Psoas muscle (tissue), 8 donors: ENCODE data around the gene NPIPB2. TPM values are rescaled to one million over a fixed set of nuclear protein-coding genes. Genes with fewer than 3 reads are reported as not detected.
A peak's percentile ranks its signal among the peaks of the same experiment; 100 is the strongest.
"Not testable (repeated sequence)": the region's sequence is repeated elsewhere in the genome, so short reads cannot be mapped to it uniquely, and the experiment has no call there.

Experiments used
- ATAC-seq, 4 donors: fragments of 200-7000 bp; cut with Tn5 transposase; one replicate each; pipeline ENCODE4 v1.9.1; 2020; ENCODE audit warnings: moderate library complexity in 3 of 4, mild to moderate bottlenecking in 2 of 4
- DNase-seq, 2 donors: peaks; one replicate each; pipeline ENCODE4 v3.0.0-alpha.2; 2020
- H3K27ac ChIP-seq: fragments of 200-600 bp; one replicate; pipeline ENCODE4 v1.8.0; 2022
- H3K27me3 ChIP-seq, 3 donors: fragments of 200-600 bp in 1 of 3; one replicate each; pipeline versions ENCODE4 v1.6.1 to v1.8.0; 2013 to 2022; ENCODE audit warnings: low read length in 2 of 3, mild to moderate bottlenecking in 2 of 3, moderate library complexity in 1 of 3; ENCODE audit not compliant: insufficient read depth in 3 of 3
- H3K36me3 ChIP-seq, 2 donors: fragments of 200-600 bp in 1 of 2; one replicate each; pipeline versions ENCODE4 v1.6.1 to v1.8.0; 2013 to 2022; ENCODE audit warnings: low read depth in 1 of 2, mild to moderate bottlenecking in 1 of 2, moderate library complexity in 1 of 2; ENCODE audit not compliant: insufficient read depth in 1 of 2
- H3K4me1 ChIP-seq: fragments of 200-600 bp; one replicate; pipeline ENCODE4 v1.8.0; 2022
- H3K4me3 ChIP-seq: fragments of 200-600 bp; one replicate; pipeline ENCODE4 v1.8.0; 2022; ENCODE audit warnings: mild to moderate bottlenecking
- H3K9me3 ChIP-seq: fragments of 200-600 bp; one replicate; pipeline ENCODE4 v1.8.0; 2022
- CTCF ChIP-seq: fragments of 200-600 bp; IDR thresholded peaks from one replicate; pipeline ENCODE4 v1.8.0; 2022; ENCODE audit warnings: antibody characterized with exemption
- WGBS, 3 donors: extraction: QIAGEN DNeasy Blood & Tissue Kit; methylation state at CpG; one replicate each; pipeline versions ENCODE4 v1.1.6 to v1.1.7; 2013; 5-methylcytosine and 5-hydroxymethylcytosine counted together
- intact Hi-C, 2 donors: fragments of 100-400 bp; cut with DNase I; formaldehyde crosslinking; loops; one replicate each; pipeline versions ENCODE4 v1.11.0 to v1.14.2; 2022
- polyA plus RNA-seq, 3 donors: library from polyadenylated mRNA; stranded (reverse); fragments of 200-250 nt; gene quantifications; one replicate each; pipeline ENCODE4 v1.2.3, GENCODE V29; 2013
- total RNA-seq, 4 donors: library from RNA; stranded (reverse); fragmentation: NEBNext Ultra II Directional in 2 of 4; extraction: Animal tissue kit (Norgen Biotek cat#: 25700) in 2 of 4; gene quantifications; one replicate each; pipeline versions ENCODE4 v1.2.1 to v1.2.4, GENCODE V29; 2021 to 2023
- donor health status: healthy with polysubstance abuse.
- donor health status: DM: no; HTN: no; CAD: no; lungs with moderate emphysema.
- donor health status: Bipolar disorder and iron deficiency.
- donor health status: healthy.
- donor health status: DM: yes; HTN: yes; CAD: no.
- donor health status: DM: no; HTN: no; CAD: no.
- donor health status: DM: no; HTN: no; CAD: no.
- donor health status: DM: yes; HTN: yes; CAD: no.

The NPIPB2 gene
- total and polyA plus RNA-seq, 7 donors, result 1.7 to 5.6 (median 2.7) TPM; not detected in 2

- no peak for DNase-seq
- Histone ChIP-seq H3K4me3 (no peak overlapping the region), H3K27me3 (no peaks in the 10 kb centered on the region), H3K27ac (no peak overlapping the region), H3K9me3 (no peaks in the 10 kb centered on the region), H3K4me1 (no peaks in the 10 kb centered on the region), H3K36me3 (no peaks in the 10 kb centered on the region)
- intact Hi-C loops, result loop anchor here in 1 of 2 donors (1.0 kb wide), 1 partner anchor 118 kb away; no protein-coding TSS in a partner anchor
- peak in 3 of 4 donors; percentile 58 to 76 (median 61) for ATAC-seq
- 12 to 16% (median 15%) methylated on average over 4 of the region's 4 CpGs for WGBS, 3 donors
- peak; percentile 47 for TF ChIP-seq CTCF
Measured at GRCh38 chr16:11949527-11949926, 7.7 kb upstream of the NPIPB2 start.

DNA sequence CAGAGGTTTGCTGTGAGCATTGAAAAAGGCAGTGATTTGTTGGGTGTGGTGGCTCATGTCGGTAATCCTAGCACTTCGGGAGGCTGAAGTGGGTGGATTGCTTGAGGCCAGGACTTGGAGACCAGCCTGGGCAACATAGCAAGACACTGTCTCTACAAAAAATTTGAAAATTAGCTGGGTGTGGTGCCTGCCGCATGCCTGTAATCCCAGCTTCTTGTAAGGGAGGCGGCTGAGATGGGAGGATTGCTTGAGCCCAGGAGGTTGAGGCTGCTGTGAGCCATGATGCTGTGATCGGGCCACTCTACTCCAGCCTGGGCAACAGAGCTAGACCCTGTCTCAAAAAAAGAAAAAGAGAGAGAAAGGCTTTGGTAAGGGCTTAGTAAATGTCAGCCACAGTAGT is 7.0 kb upstream of the NPIPB2 start:
- ATAC-seq, result no peak

DNA sequence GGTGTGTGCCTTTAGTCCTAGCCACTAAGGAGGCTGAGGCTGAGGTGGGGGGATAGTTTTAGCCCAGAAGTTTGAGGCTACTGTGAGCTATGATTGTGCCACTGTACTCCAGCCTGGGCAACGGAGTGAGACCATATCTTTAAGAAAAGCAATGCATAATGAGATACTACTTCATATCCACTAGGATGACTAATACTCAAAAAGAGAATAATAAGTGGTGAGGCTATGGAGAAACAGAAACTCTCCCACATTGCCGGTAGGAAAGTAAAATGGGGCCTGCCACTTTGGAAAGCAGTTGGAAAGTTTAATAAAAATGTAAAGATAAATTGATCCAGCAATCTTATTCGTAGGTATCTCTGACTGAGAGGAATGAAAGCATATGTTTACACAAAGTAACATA is 4.6 kb upstream of the NPIPB2 start:
- Histone ChIP-seq H3K4me3 (no peak overlapping the region), H3K27ac (no peak overlapping the region), H3K27me3 (no peaks in the 10 kb centered on the region), H3K4me1 (no peaks in the 10 kb centered on the region), H3K36me3 (no peaks in the 10 kb centered on the region), H3K9me3 (no peaks in the 10 kb centered on the region)
- TF ChIP-seq CTCF, result no peak
- no peak for DNase-seq
- no peak for ATAC-seq
- 86 to 94% (median 90%) methylated on average over 3 of the region's 3 CpGs for WGBS, 3 donors
- intact Hi-C loops, result no loop called here

More for the DNA sequence above, 7.0 kb upstream of the NPIPB2 start:
- intact Hi-C loops, result loop anchor here in 1 of 2 donors (1.0 kb wide), 1 partner anchor 118 kb away; no protein-coding TSS in a partner anchor
- no peaks in the 10 kb centered on the region for H3K36me3 ChIP-seq
- no peaks in the 10 kb centered on the region for H3K4me1 ChIP-seq
- TF ChIP-seq CTCF, result no peak
- WGBS, 3 donors, result 85 to 90% (median 85%) methylated on average over 5 of the region's 5 CpGs
- DNase-seq, result no peak
- no peaks in the 10 kb centered on the region for H3K9me3 ChIP-seq
- H3K4me3 ChIP-seq, result no peak overlapping the region
- no peaks in the 10 kb centered on the region for H3K27me3 ChIP-seq
- no peak overlapping the region for H3K27ac ChIP-seq

- DNase-seq, H3K4me1 ChIP-seq, H3K27ac ChIP-seq, H3K36me3 ChIP-seq, H3K27me3 ChIP-seq, H3K4me3 ChIP-seq, H3K9me3 ChIP-seq, ATAC-seq, intact Hi-C loops: not testable (repeated sequence)
- 84 to 86% (median 85%) methylated on average over 11 to 13 of the region's 13 CpGs for WGBS, 3 donors
Measured at GRCh38 chr16:11927350-11927749, 14.5 kb downstream of the NPIPB2 start.

- H3K27ac ChIP-seq, DNase-seq, H3K4me1 ChIP-seq, H3K36me3 ChIP-seq, H3K4me3 ChIP-seq, H3K27me3 ChIP-seq, H3K9me3 ChIP-seq, ATAC-seq, intact Hi-C loops: not testable (repeated sequence)
- 79 to 82% (median 80%) methylated on average over 10 of the region's 10 CpGs for WGBS, 3 donors
Measured at GRCh38 chr16:11924046-11924445, 17.8 kb downstream of the NPIPB2 start.
